Glutamatergic neuron (in vitro differentiated cells): ENCODE results near the gene USP5. TPM values are rescaled to one million over a fixed set of nuclear protein-coding genes. Genes with fewer than 3 reads are reported as not detected.
"Not testable (repeated sequence)": the region's sequence is repeated elsewhere in the genome, so short reads cannot be mapped to it uniquely, and the experiment has no call there.

Experiments used
- DNase-seq: peaks from one replicate; pipeline ENCODE4 v3.0.0; 2022
- H3K27ac Mint-ChIP-seq: one replicate; pipeline ENCODE4 v1.8.0; 2020; ENCODE audit warnings: mild to moderate bottlenecking, mixed read lengths, inconsistent platforms; ENCODE audit not compliant: unreplicated experiment
- H3K27me3 Mint-ChIP-seq: one replicate; pipeline ENCODE4 v1.8.0; 2020; ENCODE audit warnings: mild to moderate bottlenecking, moderate library complexity, mixed read lengths, inconsistent platforms; ENCODE audit not compliant: unreplicated experiment
- H3K36me3 Mint-ChIP-seq: one replicate; pipeline ENCODE4 v1.8.0; 2020; ENCODE audit warnings: mild to moderate bottlenecking, mixed read lengths, inconsistent platforms; ENCODE audit not compliant: unreplicated experiment
- H3K4me1 Mint-ChIP-seq: one replicate; pipeline ENCODE4 v1.8.0; 2020; ENCODE audit warnings: mild to moderate bottlenecking, low read depth, mixed read lengths, inconsistent platforms; ENCODE audit not compliant: unreplicated experiment
- H3K4me3 Mint-ChIP-seq: one replicate; pipeline ENCODE4 v1.8.0; 2020; ENCODE audit warnings: mild to moderate bottlenecking, mixed read lengths, inconsistent platforms; ENCODE audit not compliant: unreplicated experiment
- H3K9me3 Mint-ChIP-seq: one replicate; pipeline ENCODE4 v1.8.0; 2020; ENCODE audit warnings: mild to moderate bottlenecking, moderate library complexity, mixed read lengths, inconsistent platforms; ENCODE audit not compliant: unreplicated experiment
- total RNA-seq: library from RNA; stranded (reverse); fragmentation: NEBNext Ultra II Directional; extraction: Animal tissue kit (Norgen Biotek cat#: 25700); gene quantifications from one replicate; pipeline ENCODE4 v1.2.1, GENCODE V29; 2021; ENCODE audit not compliant: unreplicated experiment
- TF ChIP-seq, protein P1 (sequence below): fragments of 200-600 bp; sonication (generic); IDR thresholded peaks from one replicate; pipeline ENCODE4 v1.5.0; 2021; ENCODE audit not compliant: partially characterized antibody, unreplicated experiment

The USP5 gene
- total RNA-seq, 1 donor from 2014 or later = 141 TPM

- Mint-ChIP-seq H3K27me3 (peaks cover 9% of the 10 kb centered on the region), H3K4me1 (no peaks in the 10 kb centered on the region), H3K9me3 (peaks cover 4% of the 10 kb centered on the region), H3K4me3 (peak overlapping the region; percentile 86), H3K36me3 (no peaks in the 10 kb centered on the region), H3K27ac (peak overlapping the region; percentile 95)
- TF ChIP-seq, protein P1, sequence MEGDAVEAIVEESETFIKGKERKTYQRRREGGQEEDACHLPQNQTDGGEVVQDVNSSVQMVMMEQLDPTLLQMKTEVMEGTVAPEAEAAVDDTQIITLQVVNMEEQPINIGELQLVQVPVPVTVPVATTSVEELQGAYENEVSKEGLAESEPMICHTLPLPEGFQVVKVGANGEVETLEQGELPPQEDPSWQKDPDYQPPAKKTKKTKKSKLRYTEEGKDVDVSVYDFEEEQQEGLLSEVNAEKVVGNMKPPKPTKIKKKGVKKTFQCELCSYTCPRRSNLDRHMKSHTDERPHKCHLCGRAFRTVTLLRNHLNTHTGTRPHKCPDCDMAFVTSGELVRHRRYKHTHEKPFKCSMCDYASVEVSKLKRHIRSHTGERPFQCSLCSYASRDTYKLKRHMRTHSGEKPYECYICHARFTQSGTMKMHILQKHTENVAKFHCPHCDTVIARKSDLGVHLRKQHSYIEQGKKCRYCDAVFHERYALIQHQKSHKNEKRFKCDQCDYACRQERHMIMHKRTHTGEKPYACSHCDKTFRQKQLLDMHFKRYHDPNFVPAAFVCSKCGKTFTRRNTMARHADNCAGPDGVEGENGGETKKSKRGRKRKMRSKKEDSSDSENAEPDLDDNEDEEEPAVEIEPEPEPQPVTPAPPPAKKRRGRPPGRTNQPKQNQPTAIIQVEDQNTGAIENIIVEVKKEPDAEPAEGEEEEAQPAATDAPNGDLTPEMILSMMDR = peak; percentile 78
- DNase-seq = peak; percentile 100
Observed at GRCh38 chr12:6890789-6891645, 39.1 kb downstream of the USP5 start.

- DNase-seq = no peak
- TF ChIP-seq, protein P1 = no peak
- Mint-ChIP-seq H3K27ac (peak overlapping the region; percentile 83), H3K9me3 (peaks cover 4% of the 10 kb centered on the region), H3K4me1 (no peaks in the 10 kb centered on the region), H3K36me3 (no peaks in the 10 kb centered on the region), H3K4me3 (peak overlapping the region; percentile 72), H3K27me3 (peaks cover 9% of the 10 kb centered on the region)
Observed at GRCh38 chr12:6891646-6892001, 39.7 kb downstream of the USP5 start.

- not testable (repeated sequence) for H3K27me3 Mint-ChIP-seq, H3K9me3 Mint-ChIP-seq, H3K4me3 Mint-ChIP-seq, H3K27ac Mint-ChIP-seq, H3K36me3 Mint-ChIP-seq, H3K4me1 Mint-ChIP-seq, DNase-seq
Observed at GRCh38 chr12:6892683-6893082, 40.7 kb downstream of the USP5 start.

- Mint-ChIP-seq H3K27ac (no peak overlapping the region), H3K9me3 (peaks cover 6% of the 10 kb centered on the region), H3K27me3 (peaks cover 9% of the 10 kb centered on the region), H3K4me1 (no peaks in the 10 kb centered on the region), H3K36me3 (no peaks in the 10 kb centered on the region), H3K4me3 (no peak overlapping the region)
- no peak for DNase-seq
- TF ChIP-seq, protein P1 = no peak
Observed at GRCh38 chr12:6894321-6894720, 42.4 kb downstream of the USP5 start.

GRCh38 chr12:6896846-6897435, 45.0 kb downstream of the USP5 start:
- peaks cover 2% of the 10 kb centered on the region for H3K27me3 Mint-ChIP-seq
- peaks cover 1% of the 10 kb centered on the region for H3K9me3 Mint-ChIP-seq
- no peak overlapping the region for H3K27ac Mint-ChIP-seq
- no peak for DNase-seq
- no peak overlapping the region for H3K4me3 Mint-ChIP-seq
- H3K36me3 Mint-ChIP-seq = no peaks in the 10 kb centered on the region
- no peaks in the 10 kb centered on the region for H3K4me1 Mint-ChIP-seq
- TF ChIP-seq, protein P1 = no peak
